Activated CD4-positive, alpha-beta T cell treated with anti-CD3 and anti-CD28 coated beads, Interleukin-2, amount 50 U/mL, for 48 hours (primary cell): Measurements from ENCODE around the gene SLC34A3.
A peak's percentile ranks its signal among the peaks of the same experiment; 100 is the strongest.
"Not testable (repeated sequence)": the region's sequence is repeated elsewhere in the genome, so short reads cannot be mapped to it uniquely, and the experiment has no call there.

ENCODE experiments used
- DNase-seq, 2 experiments: peaks; one replicate each; pipeline ENCODE4 v3.0.0-alpha.2; 2020

The SLC34A3 gene

DNA sequence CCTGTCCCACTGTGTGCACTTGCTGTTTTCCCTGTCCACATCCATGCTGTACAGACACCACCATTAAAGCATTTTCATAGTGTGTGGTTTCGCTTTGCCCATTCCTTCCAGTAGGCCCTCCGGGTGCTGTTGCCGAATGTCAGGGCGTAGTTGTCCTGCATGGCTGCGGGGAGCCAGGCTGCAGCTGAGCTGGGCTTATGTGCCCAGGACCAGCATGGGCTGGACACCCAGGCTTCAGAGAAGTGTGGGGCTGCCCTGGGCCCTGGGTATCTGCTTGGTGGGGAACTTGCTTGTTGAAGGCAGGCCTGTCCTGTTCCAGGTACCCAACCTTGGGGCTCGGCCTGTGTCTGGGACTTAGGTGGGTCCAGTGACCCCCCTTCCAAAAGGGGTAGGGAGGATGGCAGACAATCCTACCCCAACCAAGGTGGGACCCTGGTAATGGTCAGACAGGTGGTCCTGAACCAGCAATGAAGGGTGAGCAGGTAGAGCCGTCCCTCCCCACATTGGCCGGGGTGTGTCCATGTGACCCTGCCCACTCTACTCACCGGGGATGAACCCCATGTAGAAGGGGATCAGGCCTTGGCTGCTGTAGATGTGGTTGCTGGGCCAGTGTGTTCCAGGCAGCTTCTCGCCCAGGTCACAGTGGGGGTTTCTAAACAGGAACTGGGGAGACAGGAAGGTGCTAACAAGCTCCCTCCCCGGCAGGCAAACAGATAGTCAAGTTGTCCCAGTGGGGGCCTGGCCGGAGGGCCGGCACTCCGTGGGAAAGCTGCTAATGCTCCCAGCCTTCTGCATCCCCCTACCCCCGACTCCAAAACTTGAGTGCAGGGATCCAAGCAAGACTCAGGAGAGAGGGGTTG, 13.2 kb downstream of the SLC34A3 start:
- DNase-seq: peak in 1 of 2 experiments; percentile 43

DNA sequence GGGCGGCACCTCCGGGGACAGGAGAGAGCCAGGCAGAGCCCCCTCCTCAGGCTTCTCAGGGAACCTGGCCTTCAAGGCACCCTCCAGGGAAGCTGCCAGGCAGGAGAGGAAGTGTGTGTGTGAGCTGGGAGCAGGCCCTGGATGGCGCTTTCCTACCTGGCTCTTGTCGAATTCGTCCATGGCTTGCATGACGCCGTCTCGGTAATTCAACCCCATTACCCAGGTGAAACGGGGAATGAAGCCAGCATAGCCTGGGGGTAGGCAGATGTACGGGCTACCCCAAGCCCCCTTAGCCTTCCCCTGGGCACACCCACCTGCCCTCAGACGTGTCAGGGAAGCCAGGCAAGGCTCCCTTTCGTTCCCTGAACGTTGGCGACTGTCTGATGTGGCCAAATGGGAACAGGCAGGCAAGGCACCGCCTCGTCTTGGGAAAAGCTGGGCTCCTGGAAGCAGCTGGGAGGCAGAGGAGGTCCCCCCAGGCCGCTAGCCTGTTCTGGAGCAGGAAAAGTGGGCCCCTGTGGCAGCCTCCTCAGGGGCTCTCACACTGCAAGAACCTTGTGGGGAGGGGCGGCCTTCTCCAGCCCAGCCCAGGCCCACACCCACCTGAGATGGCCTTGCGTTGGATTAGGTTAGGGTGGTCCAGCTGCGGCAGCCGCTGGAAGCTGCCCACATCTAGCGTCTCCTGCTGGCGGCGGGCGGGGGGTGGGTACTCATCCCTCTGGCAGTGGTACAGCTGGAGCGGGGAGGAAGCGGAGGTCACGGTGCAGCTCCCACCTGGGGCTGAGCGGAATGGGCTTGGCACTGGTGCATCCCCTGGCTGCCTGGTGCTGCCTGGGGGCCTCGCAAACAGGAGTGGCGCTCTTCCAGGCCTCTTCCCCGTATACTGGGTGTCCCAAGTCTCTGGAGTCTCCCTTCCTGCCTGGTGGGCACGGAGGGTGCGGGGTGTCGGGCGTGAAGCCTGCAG, 14.1 kb downstream of the SLC34A3 start:
- DNase-seq: no peak

DNA sequence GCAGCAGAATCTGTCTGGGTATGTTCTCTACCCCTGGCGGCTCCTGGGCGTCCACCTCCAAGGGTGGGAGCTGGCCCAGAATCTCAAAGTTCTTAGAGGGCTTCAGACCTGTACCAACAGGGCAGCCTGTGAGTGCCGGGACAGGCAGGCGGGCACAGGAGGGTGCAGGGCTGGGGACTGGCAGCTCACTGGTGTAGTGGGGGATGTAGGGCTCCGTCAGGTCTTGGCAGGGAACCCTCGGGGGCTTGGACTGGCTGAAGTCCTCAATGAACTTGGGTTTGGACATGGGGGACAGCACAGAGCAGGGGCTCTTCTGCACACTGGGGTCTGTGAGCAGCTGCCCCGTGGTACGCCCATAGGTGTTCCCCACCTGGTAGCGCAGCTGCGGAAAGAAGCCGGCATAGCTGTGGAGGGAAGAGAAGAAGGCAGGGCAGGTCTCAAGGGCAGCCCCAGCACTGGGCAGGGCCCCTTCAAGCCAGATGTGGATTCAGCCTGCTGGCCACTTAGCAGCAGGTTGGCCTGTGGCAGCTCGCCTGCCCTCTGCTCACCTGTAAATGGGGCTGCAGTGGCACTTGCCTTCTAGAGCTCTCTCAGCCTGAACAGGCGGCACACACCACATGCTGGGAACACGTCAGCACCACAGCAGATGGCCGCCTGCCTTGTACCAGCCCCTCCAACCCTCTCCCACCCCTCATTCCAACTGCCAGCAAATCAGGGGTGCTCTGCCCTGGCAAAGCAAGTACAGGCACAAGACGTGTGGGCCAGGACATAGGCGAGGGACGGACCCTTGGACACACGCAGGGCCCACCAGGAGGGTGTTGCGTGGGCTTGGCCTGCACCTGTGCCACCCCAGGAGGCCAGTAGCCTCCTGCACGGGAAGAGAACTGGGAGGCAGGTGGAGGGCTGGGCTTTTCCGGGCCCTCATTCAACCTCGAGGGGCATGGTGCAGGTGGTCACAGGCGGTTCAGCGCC, 15.0 kb downstream of the SLC34A3 start:
- DNase-seq: no peak

DNA sequence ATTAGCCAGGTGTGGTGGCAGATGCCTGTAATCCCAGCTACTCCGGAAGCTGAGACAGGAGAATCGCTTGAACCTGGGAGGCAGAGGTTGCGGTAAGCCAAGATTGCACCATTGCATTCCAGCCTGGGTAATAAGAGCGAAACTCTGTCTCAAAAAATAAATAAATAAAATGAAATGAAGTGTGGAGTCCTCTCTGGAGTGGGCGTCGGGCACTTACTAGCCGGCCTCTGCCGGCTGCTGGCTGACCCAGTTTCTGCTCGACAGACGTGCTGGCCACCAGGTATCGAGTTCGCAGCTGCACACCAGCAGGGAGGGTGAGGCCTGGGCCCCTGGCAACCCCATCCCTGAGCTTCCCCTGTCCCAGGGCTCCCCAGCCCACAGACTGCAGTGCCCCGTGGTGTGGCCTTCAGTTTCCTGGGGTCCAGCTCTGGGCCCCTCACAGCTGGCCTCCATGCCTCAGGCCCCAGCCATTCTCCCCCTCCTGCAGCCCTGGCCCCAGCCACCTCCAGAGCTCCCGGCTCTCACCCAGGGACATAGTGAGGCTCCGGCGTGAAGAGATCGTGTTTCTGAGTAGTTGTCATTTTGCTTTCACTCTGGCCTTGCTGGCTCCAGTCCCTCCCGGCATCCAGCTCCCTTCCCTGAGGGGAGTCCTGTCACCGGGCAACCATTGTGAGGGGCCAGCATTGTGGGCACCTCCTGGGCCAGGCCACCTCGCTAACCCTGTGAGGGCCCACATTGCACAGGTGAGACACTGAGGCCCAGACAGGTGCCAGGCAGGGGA, 16.6 kb downstream of the SLC34A3 start:
- DNase-seq: no peak

DNA sequence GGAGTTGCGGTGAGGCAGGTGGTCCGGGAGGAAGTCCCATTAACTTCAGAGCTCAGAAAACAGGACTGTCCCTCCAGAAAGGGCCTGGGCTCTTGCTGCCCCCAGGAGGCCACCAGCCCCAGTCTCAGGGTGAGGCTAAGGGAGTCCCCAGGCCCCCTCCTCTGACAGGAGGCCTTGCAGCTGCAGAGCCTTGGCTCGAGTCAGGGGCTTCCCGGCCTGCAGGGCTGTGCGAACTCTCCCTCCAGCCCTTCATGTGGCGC, 17.1 kb downstream of the SLC34A3 start:
- no peak for DNase-seq

DNA sequence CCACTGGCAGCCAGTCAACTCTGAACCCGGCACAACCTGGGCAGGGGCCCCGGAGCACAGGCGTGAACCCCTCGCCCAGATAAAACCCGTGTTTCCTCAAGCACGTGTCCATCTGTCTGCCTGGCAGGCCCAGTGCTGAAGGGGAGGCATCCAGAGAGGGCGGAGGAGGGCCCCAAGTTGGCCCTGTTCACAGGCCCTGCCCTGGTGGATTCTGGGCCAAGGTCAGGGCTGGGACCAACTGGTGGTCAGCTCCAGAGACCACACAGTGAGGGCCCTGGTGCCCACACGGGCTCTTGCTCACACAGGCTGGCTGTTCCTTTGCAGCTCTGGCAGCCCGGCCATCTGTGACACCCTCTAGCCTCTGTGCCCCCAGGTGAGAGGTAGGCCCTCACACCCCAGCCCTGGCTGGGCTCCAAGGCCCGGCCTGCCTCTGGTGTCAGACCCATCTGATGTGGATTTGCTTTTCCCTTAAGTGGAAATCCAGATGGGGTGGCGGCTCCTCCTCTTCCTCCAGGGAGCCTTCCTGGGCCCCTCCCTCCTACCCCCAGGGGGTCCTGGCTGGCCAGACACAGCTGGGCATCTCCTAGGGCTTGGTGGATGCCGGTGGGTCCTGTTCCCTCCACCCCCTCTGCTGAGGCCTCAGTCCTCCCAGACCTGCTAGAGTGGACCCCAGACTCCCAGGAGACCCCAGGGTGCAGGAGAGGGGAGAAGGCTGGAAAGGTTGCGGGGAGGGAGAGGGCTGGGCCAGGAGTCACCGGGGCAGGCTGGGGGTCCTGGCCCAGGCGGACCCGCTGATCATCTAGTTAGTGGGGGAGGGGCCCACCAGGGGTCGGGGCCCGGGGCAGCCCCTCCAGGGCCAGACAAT, 19.9 kb downstream of the SLC34A3 start:
- DNase-seq: no peak

DNA sequence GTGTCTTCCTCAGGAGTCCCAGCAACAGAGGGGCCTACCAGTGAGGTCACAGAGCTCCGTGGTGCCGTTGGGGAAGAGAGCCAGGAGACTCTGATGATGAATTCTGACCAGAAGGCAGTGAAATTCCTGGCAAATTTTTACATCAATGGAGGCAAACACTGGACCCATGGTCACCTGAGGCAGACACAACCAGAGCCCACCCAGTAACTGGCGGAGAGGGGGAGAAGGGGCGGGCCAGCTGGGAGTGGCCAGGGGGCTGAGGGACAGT, 20.4 kb downstream of the SLC34A3 start, which contains the start of gene STPG3:
TSS of gene STPG3 (plus strand) at position 93 of the 268 bp plus-strand sequence. CDS start at position 94, 1 bp downstream.
- DNase-seq: no peak

DNA sequence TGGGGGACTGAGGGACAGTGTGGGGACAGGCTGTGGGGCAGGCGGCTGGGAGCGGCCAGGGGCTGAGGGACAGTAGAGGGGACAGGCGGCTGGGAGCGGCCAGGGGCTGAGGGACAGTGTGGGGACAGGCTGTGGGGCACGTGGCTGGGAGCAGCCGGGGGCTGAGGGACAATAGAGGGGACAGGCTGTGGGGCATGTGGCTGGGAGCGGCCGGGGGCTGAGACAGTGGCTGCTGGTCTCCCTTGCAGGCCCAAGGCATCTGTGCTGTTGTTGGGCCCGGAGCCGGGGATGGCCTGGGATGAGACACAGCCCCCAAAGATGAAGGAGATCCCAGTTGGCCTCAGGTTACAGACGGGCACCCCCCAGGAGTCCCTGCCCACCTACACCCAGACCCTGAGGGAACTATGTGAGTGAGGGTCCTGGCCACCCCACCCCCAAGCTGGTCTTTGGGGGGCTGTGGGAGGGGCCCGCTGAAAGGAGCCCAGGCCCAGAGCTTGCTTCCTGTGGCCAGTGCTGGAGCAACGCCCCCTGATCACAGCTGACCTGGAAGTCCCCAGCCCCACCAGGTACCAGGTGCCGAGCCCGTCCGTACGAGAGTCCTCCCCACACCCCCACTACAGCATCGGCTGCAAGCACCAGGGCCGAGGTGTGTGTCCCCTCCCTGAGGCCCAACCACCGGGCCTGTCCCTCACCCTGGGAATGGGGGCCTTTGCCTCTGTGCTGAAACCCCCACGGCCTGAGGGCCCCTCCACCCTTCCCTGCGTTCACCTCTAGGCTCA, 21.0 kb downstream of the SLC34A3 start:
- DNase-seq: no peak

DNA sequence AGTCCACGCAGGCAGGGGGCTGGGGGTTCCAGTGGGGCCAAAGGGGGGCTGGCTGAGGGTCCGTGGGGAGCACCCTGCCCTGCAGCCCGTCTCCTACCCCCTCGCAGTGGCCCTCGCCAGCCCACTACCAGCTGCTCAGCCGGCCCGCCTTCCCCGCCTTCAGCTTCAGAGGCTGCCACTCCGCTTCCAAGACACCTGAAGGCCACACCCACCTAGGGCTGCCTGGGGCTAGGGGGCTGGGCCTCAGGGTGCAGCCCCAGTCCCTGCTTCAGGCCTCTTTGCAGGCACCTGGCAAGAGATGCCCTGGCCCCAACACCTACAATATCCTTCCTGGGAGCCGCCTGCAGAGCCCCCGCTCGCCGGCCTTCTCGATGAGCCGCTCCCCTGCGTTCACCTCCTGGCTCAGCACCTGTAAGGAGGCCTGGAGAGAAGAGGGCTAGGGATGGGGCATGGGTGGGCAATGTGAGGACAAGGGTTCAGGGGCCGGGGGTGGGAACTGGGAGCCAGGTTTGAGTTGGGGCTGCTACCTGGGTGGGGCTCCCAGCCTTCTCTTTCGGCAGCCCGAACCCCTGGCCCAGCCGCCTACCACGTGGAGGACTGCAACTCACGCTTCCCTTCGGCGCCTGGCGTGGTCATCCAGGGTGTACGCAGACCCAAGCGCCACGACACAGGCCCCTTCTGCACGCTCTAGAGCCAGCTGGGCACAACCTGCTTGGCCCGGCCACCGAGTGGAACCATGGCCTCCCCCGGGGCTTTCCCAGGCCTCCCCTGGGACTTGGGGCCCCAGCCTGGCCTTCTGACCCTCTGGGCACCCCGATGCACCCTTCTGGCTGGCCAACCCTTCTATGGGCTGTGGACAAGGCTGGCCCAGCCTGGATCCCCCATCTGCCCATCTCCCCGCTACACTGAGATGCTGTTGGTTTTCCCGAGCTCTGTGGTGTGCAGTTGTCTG, 22.1 kb downstream of the SLC34A3 start:
- no peak for DNase-seq

DNA sequence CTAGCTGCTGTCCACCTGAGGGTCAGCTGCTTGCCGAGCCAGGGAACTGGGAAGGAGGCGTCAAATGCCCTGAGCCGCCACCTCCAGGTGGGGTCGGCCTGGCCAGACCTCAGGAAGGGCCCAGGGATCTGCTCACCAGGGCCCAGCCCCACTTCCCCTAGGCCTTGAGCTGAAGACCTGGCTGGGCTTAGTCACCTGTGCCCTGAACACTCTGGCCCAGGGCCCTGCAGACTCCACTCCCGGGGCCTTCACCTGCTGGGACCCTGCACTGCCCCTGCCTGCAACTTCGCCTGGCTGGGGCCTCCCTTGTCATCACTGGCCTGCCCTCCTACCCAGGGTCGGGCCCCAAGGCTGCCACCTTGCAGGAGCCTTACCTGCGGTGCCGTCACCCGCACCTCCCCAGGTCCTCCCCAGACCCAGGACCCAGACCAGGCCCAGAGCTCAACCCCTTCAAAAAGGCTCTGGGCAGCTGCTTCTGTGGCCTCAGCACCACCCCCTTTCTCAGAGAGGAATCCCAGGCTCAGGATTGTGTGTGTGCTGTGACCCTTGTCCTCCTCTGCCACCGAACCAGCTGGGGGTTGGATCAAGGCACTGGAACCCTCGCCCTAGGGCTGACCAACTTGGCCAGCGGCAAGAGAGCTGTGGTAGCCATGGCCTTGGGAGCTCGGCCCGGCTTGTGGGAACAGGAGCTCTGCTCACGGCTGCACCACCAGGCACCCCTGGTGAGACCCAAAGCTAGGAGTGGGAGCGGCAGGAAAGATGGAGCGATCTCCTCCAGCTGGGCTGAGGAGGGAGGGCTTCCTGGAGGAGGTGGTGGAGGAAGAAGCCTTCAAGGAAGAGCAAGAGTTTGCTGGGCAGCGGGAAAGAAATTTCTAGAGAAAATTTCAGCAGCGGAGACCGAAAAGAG, 23.3 kb downstream of the SLC34A3 start:
- DNase-seq: no peak

DNA sequence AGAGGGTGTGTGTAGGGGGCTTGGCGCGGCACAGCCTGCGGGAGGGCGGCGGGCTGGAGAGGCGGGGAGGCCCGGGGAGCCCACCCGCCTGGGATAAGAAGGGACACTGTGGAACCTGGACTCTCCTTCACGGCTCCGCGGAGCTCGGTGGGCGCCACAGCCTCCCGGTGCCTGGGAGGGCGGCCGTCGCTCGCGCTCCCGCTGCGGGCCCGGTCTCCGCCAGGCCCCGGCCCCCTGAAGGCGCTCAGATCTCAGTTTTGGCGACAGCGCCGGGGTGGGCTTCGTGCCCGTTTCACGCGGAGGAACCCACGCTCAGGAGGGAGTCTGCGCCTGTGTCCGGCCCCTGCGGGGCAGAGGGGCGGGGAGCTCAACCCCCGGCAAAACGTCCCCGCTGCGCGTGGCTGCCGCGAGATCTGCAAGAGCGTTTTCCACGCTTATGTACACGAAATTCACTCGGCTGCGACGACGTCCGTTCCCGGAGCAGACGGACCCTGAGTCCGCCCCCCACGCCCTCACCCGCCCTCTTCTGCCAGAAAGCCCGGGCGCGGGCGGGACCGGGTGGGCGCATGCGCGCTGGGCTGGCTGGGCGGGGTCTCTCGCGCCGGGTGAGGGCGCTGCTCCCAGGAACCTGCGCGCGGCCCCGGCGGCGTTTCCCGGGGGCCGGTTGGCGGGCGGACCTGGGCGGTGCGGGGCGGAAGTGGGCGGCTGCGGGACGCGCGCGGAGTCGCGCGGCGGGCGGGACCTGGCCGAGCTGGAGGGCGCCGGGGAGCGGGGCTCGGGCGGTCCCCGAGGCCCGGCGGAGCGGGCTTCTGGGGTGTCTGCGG, 24.1 kb downstream of the SLC34A3 start, which contains the start of gene NELFB:
TSS of gene NELFB (plus strand) at position 704 of the 824 bp plus-strand sequence.
- DNase-seq: peak; percentile 96 to 97

DNA sequence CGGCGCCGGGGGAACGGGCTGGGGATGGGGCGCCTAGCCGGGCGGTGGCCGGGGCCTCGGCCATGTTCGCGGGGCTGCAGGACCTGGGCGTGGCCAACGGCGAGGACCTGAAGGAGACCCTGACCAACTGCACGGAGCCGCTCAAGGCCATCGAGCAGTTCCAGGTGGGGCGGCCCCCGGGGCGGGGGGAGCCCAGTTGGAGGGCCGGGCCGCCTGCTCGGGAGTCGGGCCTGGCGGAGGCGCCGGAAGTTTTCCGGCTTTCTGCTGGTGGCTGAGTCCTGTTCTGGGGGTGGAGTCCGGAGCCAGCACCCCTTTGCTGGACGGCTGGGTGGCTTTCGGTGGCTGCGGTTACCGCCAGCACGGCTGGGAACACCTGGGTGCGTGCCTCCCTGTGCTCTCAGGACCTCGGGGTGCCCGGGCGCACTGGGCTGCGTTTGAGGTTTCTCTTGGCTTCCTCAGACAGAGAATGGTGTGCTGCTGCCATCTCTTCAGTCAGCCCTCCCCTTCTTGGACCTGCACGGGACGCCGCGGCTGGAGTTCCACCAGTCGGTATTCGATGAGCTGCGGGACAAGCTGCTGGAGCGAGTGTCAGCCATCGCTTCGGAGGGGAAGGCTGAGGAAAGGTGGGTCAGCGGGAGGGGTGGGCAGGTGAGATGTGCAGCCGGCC, 24.9 kb downstream of the SLC34A3 start:
- no peak for DNase-seq

DNA sequence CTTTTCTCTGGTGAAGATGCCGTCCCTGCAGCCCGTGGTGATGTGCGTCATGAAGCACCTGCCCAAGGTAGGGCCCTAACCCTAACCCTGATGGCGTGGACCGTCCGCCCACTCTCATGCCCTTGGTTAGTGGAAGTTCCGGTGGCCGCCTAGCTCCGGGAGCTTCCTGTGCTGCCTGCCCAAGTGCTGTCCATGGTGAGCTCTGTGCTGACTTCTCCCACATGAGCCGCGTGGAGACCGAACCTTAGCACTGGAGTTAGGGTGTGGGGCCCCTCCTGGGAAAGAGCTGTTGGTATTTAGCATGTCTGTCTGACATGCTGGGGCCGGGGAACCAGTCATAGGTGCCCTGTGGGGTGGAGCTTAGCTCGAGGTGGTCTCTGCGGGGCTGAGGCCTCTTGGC, 25.7 kb downstream of the SLC34A3 start:
- DNase-seq: no peak

DNA sequence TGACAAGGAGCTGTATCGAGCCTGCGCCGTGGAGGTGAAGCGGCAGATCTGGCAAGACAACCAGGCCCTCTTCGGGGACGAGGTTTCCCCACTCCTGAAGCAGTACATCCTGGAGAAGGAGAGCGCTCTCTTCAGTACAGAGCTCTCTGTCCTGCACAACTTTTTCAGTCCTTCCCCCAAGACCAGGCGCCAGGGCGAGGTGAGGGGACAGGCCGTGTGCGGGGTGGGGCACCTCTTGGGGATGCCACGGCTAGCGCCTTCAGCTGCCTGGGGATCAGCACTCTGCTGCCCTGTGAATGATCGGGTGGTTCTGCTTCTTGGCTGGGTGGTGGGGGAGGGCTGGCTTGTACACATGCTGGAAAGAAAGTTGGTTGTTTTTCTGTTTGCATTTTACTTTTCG, 26.2 kb downstream of the SLC34A3 start:
- no peak for DNase-seq

DNA sequence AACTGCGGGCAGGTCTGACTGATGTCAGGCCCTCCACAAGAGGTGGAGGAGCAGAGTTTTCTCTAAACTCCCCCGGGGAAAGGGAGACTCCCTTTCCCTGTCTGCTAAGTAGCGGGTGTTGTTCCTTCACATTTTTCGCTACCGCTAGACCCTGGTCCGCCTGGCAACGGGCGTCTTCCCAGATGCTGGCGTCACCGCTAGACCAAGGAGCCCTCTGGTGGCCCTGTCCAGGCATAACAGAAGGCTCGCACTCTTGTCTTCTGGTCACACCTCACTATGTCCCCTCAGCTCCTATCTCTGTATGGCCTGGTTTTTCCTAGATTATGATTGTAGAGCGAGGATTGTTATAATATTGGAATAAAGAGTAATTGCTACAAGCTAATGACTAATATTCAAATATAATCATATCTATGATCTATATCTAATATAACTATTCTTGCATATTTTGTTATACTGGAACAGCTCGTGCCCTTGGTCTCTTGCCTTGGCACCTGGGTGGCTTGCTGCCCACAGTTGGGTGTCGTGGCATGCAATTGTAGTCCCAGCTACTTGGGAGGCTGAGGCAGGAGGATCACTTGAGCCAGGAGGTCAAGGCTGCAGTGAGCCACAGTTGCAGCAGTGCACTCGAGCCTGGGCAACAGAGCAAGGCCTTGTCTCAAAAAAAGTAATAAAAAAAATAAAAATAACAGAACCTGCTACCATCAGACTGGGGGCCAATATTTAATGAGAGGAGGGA, 31.6 kb downstream of the SLC34A3 start:
- not testable (repeated sequence) for DNase-seq

DNA sequence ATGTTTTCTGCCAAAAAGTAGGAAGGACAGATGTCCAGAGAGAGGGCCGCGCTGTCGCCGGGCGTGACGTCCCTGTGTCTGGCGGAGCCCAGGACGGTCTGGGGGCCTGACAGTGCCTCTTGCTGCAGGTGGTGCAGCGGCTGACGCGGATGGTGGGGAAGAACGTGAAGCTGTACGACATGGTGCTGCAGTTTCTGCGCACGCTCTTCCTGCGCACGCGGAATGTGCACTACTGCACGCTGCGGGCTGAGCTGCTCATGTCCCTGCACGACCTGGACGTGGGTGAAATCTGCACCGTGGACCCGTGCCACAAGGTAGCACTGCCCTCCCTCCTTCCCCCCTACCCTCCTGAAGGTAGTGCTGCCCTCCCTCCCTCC, 32.2 kb downstream of the SLC34A3 start:
- no peak for DNase-seq
